ENCODE data around the gene NDUFA11. TPM values are rescaled to one million over a fixed set of nuclear protein-coding genes. Genes with fewer than 3 reads are reported as not detected.
A peak's percentile ranks its signal among the peaks of the same experiment; 100 is the strongest.

Gene NDUFA11
- total and polyA plus RNA-seq, 2 of the 13 experiments (the other 11 are each of a cell fraction or from before 2014, with no cell fraction given): 286 to 378 TPM

GRCh38 chr19:5891938-5892771 is 11.4 kb downstream of the NDUFA11 start (continued):
- TF ChIP-seq ATF7-NPFF (CRISPR knock-in tag; IDR thresholded peaks at IDR 0.05; ENCODE audit: low read depth) (peak; percentile 55; the same call in 1 of the 2 replicates), ZNF678 (CRISPR knock-in tag; IDR thresholded peaks at IDR 0.05) (0 out of 2 replicates have a peak, but pooled peaks have one; percentile 28), GATAD2A (CRISPR knock-in tag; IDR thresholded peaks at IDR 0.05) (peak; percentile 77), ZNF510 (CRISPR knock-in tag; IDR thresholded peaks at IDR 0.05; ENCODE audit: low read depth) (no peak), NFKB2 (CRISPR knock-in tag; IDR thresholded peaks at IDR 0.05; ENCODE audit: borderline replicate concordance) (peak; percentile 55; the same call in 1 of the 2 replicates), MLX (CRISPR knock-in tag; IDR thresholded peaks at IDR 0.05) (no peak)
- TF ChIP-seq, protein P1, sequence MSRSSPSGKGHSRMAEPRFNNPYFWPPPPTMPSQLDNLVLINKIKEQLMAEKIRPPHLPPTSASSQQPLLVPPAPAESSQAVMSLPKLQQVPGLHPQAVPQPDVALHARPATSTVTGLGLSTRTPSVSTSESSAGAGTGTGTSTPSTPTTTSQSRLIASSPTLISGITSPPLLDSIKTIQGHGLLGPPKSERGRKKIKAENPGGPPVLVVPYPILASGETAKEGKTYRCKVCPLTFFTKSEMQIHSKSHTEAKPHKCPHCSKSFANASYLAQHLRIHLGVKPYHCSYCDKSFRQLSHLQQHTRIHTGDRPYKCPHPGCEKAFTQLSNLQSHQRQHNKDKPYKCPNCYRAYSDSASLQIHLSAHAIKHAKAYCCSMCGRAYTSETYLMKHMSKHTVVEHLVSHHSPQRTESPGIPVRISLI (CRISPR knock-in tag; IDR thresholded peaks at IDR 0.05; ENCODE audit: borderline replicate concordance): peak; percentile 20; the same call in 1 of the 2 replicates
- TF ChIP-seq, protein P2, sequence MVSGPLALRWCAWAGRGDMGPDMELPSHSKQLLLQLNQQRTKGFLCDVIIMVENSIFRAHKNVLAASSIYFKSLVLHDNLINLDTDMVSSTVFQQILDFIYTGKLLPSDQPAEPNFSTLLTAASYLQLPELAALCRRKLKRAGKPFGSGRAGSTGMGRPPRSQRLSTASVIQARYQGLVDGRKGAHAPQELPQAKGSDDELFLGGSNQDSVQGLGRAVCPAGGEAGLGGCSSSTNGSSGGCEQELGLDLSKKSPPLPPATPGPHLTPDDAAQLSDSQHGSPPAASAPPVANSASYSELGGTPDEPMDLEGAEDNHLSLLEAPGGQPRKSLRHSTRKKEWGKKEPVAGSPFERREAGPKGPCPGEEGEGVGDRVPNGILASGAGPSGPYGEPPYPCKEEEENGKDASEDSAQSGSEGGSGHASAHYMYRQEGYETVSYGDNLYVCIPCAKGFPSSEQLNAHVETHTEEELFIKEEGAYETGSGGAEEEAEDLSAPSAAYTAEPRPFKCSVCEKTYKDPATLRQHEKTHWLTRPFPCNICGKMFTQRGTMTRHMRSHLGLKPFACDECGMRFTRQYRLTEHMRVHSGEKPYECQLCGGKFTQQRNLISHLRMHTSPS (CRISPR knock-in tag; IDR thresholded peaks at IDR 0.05; ENCODE audit: low read depth): no peak
